Raji (cell line): ENCODE measurements around the gene ATXN1.

Experiments used
- POLR2A ChIP-seq: IDR thresholded peaks from 2 replicates; pipeline ENCODE4 v1.6.1; 2011; ENCODE audit warnings: low read depth, low read length, control low read depth; ENCODE audit not compliant: insufficient read depth

The ATXN1 gene

GRCh38 chr6:16769131-16769985 is 8.1 kb upstream of the ATXN1 start:
- TF ChIP-seq POLR2A: no peak

DNA sequence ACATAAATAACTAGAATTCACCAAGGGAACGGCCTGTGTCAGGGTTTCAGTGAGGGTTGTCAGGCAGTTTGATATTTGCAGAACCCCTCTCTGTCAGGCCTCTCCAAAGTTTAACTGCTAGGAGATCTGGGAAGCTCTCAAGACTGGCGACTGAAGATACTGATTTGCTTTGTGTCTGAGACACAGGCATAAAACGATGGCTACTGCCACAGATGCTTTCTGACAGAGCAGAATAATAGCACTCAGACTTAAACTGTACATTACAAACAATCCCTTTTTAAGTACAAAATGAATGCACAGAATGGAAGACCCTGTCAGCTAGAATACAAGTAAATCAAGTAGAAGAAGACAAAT is 7.2 kb upstream of the ATXN1 start:
- TF ChIP-seq POLR2A: no peak

- TF ChIP-seq POLR2A: no peak
Observed at GRCh38 chr6:16767765-16768476, 6.7 kb upstream of the ATXN1 start.

- no peak for TF ChIP-seq POLR2A
Observed at GRCh38 chr6:16766836-16767745, 5.8 kb upstream of the ATXN1 start.

- TF ChIP-seq POLR2A: no peak
Observed at GRCh38 chr6:16766043-16766536, 4.8 kb upstream of the ATXN1 start.

GRCh38 chr6:16765235-16765634 is 4.0 kb upstream of the ATXN1 start:
- TF ChIP-seq POLR2A: no peak

GRCh38 chr6:16764188-16764950 is 3.1 kb upstream of the ATXN1 start:
- no peak for TF ChIP-seq POLR2A

- no peak for TF ChIP-seq POLR2A
Observed at GRCh38 chr6:16762550-16763477, 1.6 kb upstream of the ATXN1 start.

DNA sequence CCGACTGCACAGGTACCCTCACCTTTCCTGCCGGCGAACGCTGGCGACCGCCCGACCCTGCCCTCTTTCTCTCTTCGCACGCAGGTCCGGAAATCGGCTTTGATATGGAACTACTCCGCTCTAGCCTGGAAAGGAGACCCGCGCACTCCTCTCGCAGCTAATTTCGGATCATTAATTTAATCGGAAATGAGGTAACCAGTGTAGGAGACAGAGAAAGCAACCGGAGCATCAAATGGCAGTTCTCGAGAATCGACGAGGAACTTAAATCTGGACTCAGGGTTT is 949 bp upstream of the ATXN1 start:
- TF ChIP-seq POLR2A: no peak

DNA sequence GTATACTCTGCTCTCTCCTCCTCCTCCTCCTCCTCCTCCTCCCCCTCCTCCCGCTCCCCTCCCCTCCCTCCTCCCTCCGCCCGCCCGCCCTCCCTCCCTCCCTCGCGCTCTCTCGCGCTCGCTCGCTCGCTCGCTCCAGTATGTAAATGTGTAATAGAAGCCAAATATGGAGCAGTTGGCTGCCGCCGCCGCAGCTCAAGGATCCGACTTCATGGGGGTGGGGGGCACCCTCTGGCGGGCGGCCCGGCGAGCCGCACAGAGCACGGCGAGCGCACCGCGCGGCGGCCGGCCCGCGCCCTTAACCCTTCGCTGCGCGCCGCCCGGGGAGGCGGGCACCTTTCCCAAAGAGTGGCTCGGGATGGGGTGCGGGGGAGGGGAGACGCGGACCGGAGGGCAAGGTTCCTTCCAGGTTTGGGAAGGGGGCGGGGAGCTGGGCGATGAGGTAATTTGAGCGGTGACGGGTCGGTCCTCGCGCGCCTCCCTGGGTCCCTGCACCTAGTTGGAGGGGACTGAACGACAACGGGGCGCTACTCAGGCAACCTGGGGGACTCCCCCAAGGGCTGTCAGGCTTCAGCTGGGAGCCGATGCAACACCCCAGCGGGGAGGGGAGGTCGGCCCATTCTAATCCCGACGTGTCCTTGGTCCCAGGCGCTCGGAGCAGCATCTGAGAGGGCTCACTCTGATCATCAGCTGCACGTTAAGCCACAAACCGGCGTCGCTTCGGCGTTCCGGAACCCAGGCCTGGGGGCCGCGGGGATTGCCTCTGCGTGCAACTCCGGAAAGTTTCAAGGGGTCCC is 409 bp upstream of the ATXN1 start:
- no peak for TF ChIP-seq POLR2A

DNA sequence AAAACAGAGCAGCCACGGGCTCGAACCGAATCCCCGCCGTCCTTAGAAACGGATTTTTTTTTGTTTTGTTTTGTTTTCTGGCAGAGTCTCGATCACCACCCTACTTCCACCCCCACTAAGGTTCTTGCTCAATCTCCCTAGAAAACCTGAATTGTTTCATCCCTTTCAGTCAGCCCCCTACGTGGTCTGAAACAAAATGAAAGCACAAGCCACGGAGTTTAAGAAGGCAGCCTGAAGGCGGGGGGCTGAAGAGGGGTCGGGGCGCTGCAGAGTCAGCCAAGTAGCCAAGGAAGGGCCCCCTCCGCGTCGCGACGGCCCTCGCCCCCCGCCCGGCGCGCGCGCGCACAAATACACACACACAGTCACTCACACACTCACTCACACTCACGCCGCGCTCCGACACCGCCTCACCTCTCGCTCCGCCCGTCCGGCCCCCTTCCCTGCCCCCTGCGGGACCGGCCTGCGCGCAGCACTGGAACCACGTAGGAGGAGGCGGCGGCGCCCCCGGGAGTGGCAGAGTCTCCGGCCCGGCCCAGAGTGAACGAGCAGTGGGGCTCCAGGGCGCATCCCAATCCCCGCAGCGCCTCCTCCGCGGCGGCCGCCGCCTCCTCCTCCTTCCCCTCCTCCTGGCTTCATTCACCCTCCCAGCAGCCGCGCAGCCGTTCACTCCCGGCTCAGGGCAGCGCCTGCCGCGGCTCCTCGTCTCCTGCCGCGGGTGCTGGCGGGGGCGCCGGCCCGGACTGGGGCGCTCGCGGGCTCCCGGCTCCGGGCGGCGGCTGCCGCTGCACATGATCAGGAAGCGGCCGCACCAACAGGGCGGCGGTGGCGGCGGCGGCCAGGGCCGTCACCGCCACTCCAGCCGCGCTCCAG is 1.4 kb downstream of the ATXN1 start:
- TF ChIP-seq POLR2A: no peak

DNA sequence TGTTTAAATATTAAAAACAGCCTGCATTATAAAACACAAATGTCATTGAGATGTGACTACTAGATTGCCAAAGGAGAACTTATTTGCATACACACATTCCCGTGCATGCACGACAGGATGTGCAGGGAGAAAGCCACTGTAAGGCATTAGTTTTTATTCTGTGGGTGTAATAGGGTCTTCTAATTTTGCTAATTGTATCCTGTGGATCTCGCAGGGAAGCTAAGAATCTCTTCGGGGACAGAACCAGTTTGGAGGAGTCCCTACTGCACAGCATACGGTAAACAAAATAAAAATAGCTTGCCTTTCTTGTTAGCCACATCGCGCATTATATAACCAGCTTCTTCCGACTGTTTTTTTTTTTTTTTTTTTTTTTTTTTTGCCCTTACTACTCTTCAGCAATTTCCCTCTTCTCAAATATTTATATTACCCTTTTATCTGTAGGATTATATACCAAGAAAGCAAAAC is 2.0 kb downstream of the ATXN1 start:
- TF ChIP-seq POLR2A: no peak
